PC-9 (cell line): ENCODE results near the gene PIK3IP1.

Experiments
- EZH2 ChIP-seq: fragments of 200-600 bp; sonication (generic); IDR thresholded peaks from 2 replicates; pipeline ENCODE4 v1.8.0; 2017; ENCODE audit warnings: antibody characterized with exemption, low read depth
- TF ChIP-seq, protein P1 (sequence below): fragments of 200-600 bp; sonication (generic); conservative IDR thresholded peaks from 2 replicates; pipeline ENCODE4 v1.6.1; 2017; ENCODE audit warnings: mixed run types, antibody characterized with exemption, mild to moderate bottlenecking, moderate library complexity

- TF ChIP-seq, protein P1, sequence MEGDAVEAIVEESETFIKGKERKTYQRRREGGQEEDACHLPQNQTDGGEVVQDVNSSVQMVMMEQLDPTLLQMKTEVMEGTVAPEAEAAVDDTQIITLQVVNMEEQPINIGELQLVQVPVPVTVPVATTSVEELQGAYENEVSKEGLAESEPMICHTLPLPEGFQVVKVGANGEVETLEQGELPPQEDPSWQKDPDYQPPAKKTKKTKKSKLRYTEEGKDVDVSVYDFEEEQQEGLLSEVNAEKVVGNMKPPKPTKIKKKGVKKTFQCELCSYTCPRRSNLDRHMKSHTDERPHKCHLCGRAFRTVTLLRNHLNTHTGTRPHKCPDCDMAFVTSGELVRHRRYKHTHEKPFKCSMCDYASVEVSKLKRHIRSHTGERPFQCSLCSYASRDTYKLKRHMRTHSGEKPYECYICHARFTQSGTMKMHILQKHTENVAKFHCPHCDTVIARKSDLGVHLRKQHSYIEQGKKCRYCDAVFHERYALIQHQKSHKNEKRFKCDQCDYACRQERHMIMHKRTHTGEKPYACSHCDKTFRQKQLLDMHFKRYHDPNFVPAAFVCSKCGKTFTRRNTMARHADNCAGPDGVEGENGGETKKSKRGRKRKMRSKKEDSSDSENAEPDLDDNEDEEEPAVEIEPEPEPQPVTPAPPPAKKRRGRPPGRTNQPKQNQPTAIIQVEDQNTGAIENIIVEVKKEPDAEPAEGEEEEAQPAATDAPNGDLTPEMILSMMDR = no peak
- TF ChIP-seq EZH2 = no peak
Observed at GRCh38 chr22:31246687-31247086, 45.6 kb downstream of the PIK3IP1 start.
